ENCODE data around the gene GLDN. TPM values are rescaled to one million over a fixed set of nuclear protein-coding genes. Genes with fewer than 3 reads are reported as not detected.

Gene GLDN
- total RNA-seq, 1 donor from 2014 or later, result 3.4 TPM

DNA sequence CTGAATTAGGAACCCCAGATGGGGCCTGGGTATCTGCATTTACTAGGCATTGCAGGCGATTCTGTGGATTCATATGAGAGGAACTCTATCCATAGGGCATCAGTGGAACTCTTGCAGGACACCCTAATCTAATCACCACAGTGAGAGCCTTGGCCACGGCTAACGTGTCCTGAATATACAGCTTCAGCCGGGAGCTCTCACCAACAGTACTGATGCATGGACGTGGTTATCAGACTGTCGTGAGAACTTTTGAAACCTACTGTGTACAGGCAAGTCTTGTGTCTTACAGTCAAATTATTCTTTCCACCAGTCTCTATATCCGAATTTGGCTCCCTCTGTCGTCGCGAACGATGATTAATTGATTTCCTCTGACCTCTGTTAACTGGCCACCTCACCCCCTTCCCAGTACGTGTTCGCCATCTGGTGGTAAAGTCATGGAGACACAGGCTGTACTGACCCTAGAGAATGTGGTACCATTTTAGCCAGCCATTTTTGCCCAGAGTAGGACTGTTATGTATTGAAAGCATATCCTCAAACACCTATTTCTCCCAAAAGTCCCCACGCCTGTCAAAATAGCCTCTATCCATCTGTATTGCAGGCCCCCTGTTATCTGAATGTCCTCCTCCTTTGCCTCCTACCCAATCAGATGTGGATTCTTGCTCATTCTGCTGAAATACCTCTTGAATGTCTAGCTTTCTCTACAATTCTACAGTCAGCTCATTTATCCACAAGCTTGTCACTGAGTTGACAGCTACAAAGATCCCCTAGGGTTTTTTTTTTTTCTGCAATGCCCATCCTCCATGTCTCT, 39.7 kb downstream of the GLDN start:
- H3K27ac ChIP-seq, result no peak overlapping the region
- H3K36me3 ChIP-seq, result peaks cover 3 to 8% of the 10 kb centered on the region in 2 donors
- no peaks in the 10 kb centered on the region for H3K27me3 ChIP-seq
- intact Hi-C loops (cut with DNase I), result loop anchor here (1.0 to 5.0 kb wide), 4 partner anchors 44 to 218 kb away; partner anchors contain the start of gene CYP19A1
- DNase-seq (ENCODE audit: low spot score in 2 of 2), result peak in 1 of 2 donors; percentile 85
- H3K4me1 ChIP-seq, result peaks cover 0 to 9% of the 10 kb centered on the region in 2 donors
- no peaks in the 10 kb centered on the region for H3K9me3 ChIP-seq
- H3K4me3 ChIP-seq, result no peak overlapping the region
- TF ChIP-seq, protein P1, sequence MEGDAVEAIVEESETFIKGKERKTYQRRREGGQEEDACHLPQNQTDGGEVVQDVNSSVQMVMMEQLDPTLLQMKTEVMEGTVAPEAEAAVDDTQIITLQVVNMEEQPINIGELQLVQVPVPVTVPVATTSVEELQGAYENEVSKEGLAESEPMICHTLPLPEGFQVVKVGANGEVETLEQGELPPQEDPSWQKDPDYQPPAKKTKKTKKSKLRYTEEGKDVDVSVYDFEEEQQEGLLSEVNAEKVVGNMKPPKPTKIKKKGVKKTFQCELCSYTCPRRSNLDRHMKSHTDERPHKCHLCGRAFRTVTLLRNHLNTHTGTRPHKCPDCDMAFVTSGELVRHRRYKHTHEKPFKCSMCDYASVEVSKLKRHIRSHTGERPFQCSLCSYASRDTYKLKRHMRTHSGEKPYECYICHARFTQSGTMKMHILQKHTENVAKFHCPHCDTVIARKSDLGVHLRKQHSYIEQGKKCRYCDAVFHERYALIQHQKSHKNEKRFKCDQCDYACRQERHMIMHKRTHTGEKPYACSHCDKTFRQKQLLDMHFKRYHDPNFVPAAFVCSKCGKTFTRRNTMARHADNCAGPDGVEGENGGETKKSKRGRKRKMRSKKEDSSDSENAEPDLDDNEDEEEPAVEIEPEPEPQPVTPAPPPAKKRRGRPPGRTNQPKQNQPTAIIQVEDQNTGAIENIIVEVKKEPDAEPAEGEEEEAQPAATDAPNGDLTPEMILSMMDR (IDR thresholded peaks at IDR 0.05), result peak; percentile 92 to 94 (median 92)

DNA sequence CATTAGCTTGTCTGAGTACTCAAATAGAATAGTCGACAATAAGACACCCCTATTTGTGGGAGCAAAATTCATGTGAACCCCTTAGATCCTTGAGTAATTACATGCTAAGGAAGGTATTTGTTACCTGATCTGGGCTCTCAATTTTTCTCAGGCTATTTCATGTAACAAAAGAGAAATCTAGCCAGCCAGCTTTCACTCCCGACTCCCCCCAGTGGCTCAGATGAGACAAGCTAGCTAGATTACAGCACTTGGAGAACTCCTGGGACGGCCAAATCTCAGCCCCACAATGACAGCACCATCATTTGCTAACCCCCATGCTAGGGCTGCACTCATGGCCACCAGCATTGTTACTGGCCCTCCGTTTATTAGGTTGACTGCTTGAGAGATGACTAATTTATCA, 41.3 kb downstream of the GLDN start:
- no peak overlapping the region for H3K27ac ChIP-seq
- H3K9me3 ChIP-seq, result no peaks in the 10 kb centered on the region
- no peak overlapping the region for H3K4me3 ChIP-seq
- H3K4me1 ChIP-seq, result peaks cover 0 to 9% of the 10 kb centered on the region in 2 donors
- peaks cover 3 to 8% of the 10 kb centered on the region in 2 donors for H3K36me3 ChIP-seq
- H3K27me3 ChIP-seq, result no peaks in the 10 kb centered on the region
- intact Hi-C loops (cut with DNase I), result loop anchor here (5.0 kb wide), 1 partner anchor 45 kb away; the partner anchor contains the start of gene CYP19A1
- TF ChIP-seq, protein P1 (IDR thresholded peaks at IDR 0.05), result peak in 2 of 3 experiments; percentile 20 to 41
- no peak for DNase-seq (ENCODE audit: low spot score in 2 of 2)

DNA sequence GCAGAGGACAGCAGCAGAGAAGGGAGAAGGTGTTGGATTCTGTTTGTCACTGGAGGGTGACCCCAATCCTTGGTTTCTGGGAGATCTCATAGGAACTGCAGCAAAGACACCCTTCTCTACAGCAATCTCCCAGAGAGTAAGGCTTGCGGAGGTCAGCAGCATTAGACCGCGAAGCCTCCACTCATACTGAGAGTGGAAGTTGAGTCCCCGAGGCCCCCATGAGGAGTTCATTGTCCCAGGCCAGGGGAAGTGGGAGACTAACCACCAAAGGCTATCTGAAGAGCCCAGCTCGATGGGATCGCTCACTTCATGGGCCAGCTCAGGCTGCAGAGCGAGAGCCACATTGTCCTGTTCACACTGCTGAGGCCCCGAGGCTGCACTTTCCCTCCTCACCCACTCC, 44.6 kb downstream of the GLDN start:
- no peaks in the 10 kb centered on the region for H3K27me3 ChIP-seq

DNA sequence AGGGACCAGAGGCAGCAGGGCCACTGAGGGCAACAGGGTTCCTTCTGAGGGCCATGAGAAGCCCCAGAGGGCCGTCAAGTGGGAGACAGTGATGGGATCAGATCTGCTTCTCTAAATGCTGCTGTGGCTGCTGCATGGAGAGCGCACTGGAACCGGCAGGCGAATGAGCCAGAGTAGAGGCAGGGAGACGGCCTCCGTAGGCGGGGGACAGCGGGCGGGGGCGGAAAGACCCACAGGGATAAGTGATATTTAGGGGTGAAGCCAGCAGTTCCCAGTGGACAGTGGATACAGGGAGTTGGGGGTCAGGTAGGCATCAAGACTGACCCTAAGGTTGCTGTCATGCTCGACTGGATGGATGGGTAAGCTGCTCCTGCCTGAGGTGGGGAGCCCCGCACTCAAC, 45.0 kb downstream of the GLDN start:
- no peak for DNase-seq (ENCODE audit: low spot score in 2 of 2)
- TF ChIP-seq, protein P1 (IDR thresholded peaks at IDR 0.05), result no peak
- H3K4me3 ChIP-seq, result no peak overlapping the region
- no peaks in the 10 kb centered on the region for H3K4me1 ChIP-seq
- no peaks in the 10 kb centered on the region for H3K9me3 ChIP-seq
- H3K27me3 ChIP-seq, result no peaks in the 10 kb centered on the region
- intact Hi-C loops (cut with DNase I), result loop anchor here (2.0 kb wide), 1 partner anchor 14 kb away; no protein-coding TSS in a partner anchor
- peaks cover 3 to 8% of the 10 kb centered on the region in 2 donors for H3K36me3 ChIP-seq
- H3K27ac ChIP-seq, result no peak overlapping the region

More for the DNA sequence above, 44.6 kb downstream of the GLDN start:
- no peak overlapping the region for H3K4me3 ChIP-seq
- intact Hi-C loops (cut with DNase I), result loop anchor here (2.0 kb wide), 1 partner anchor 15 kb away; no protein-coding TSS in a partner anchor
- TF ChIP-seq, protein P1 (IDR thresholded peaks at IDR 0.05), result no peak
- no peaks in the 10 kb centered on the region for H3K4me1 ChIP-seq
- H3K27ac ChIP-seq, result no peak overlapping the region
- H3K36me3 ChIP-seq, result peaks cover 3 to 8% of the 10 kb centered on the region in 2 donors
- DNase-seq (ENCODE audit: low spot score in 2 of 2), result no peak
- H3K9me3 ChIP-seq, result no peaks in the 10 kb centered on the region

DNA sequence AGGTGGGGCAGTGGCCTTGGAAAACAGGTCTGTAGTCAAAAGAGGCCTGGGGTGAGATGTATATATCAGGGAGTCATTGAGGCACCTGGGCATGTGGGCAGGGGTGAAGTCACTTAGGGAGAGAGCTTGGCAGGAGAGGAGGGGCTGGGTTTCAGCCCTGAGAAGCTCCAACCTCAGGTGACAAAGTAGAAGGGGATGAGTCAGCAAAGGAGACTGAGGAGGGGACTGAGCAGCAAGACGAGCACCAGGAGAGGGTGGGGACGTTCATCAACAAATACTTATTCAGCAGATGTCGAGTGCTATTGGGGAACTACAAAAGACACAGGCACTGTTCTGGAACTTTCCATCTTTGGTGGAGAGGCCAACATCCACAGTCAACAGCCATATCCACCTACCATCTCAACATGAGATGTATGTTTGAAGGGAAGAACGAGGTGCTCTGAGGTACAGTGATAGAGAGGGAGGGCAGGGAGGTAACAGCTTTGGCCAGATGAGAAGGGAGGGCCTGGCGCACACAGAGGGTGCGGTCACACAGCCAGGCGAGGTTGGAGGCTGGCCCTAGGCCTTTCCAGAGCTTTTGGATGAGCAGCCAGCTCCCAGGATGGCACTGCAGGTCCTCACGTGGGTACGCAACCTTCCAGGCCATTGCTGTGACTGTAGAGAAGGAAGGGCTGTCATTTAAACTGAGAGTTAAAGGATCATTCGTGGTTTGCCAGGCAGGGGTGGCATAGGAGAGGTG, 45.7 kb downstream of the GLDN start:
- TF ChIP-seq, protein P1 (IDR thresholded peaks at IDR 0.05), result no peak
- Histone ChIP-seq H3K27ac (no peak overlapping the region), H3K9me3 (no peaks in the 10 kb centered on the region), H3K4me3 (no peak overlapping the region), H3K27me3 (no peaks in the 10 kb centered on the region), H3K36me3 (peaks cover 3 to 8% of the 10 kb centered on the region in 2 donors), H3K4me1 (no peaks in the 10 kb centered on the region)
- intact Hi-C loops (cut with DNase I), result loop anchor here (2.0 kb wide), 1 partner anchor 14 kb away; no protein-coding TSS in a partner anchor
- DNase-seq (ENCODE audit: low spot score in 2 of 2), result no peak

Measured in ascending aorta (tissue), 2 donors.